ENCODE measurements around the gene IRF5. TPM values are rescaled to one million over a fixed set of nuclear protein-coding genes. Genes with fewer than 3 reads are reported as not detected.

Gene IRF5
- total RNA-seq, 1 experiment from 2014 or later: not detected

DNA sequence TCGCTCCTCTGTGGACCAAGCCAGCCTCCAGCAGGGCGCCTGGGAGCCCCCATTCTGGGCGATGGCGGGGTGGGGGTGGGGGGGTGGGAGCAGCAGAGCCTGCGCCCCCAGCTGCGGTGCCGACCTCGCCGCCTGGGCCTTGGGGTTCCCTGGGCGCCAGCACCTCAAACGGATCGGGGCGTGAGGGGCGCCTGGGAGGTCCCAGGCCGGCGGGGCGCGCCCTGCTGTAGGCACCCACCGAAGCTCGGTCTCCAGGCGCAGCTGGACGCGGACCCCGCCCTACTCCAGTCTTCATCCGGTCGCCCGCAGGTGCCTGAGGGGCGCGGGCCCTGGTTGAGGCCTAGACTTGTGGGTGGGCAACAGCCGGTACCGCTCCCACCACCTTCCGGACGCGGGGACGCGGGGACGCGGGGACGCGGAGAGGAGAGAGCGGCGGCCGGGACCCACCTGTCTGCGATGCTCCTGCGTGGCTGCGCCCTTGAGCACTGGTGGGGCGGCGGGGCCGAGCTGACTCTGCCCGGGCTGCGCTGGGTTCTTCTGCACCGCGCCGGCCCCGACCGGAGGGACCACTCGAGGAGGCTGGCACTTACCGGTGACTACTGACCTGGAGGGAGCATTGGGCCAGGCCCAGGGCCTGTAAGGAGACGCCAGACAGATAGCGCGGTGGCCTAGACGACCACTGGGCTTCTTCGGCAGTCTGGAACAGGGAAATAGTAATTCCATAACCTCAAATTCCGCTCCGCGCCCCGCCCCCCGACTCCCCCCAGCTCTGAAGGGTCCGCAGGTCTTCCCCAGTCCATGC is 21.7 kb upstream of the IRF5 start:
- BruUV-seq (replicated peaks): no TSS peak
- H3K9me3 ChIP-seq (ENCODE audit: low read depth, low read length, poor library complexity, severe bottlenecking): no peaks in the 10 kb centered on the region
- no peak for TF ChIP-seq EZH2 (IDR thresholded peaks at IDR 0.05; ENCODE audit: borderline replicate concordance, low read depth, low read length, poor library complexity, severe bottlenecking)
- TF ChIP-seq, protein P1, sequence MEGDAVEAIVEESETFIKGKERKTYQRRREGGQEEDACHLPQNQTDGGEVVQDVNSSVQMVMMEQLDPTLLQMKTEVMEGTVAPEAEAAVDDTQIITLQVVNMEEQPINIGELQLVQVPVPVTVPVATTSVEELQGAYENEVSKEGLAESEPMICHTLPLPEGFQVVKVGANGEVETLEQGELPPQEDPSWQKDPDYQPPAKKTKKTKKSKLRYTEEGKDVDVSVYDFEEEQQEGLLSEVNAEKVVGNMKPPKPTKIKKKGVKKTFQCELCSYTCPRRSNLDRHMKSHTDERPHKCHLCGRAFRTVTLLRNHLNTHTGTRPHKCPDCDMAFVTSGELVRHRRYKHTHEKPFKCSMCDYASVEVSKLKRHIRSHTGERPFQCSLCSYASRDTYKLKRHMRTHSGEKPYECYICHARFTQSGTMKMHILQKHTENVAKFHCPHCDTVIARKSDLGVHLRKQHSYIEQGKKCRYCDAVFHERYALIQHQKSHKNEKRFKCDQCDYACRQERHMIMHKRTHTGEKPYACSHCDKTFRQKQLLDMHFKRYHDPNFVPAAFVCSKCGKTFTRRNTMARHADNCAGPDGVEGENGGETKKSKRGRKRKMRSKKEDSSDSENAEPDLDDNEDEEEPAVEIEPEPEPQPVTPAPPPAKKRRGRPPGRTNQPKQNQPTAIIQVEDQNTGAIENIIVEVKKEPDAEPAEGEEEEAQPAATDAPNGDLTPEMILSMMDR (conservative IDR thresholded peaks at IDR 0.05; ENCODE audit: low read depth, low read length): no peak
- ChIA-PET CTCF (no interaction called here), POLR2A (ENCODE audit: low non-redundant PET) (no interaction called here)
- H3K4me1 ChIP-seq (ENCODE audit: insufficient read depth, low read length, poor library complexity, severe bottlenecking): no peaks in the 10 kb centered on the region
- H3K27me3 ChIP-seq (replicated peaks; ENCODE audit: insufficient read depth, low read depth, low read length, poor library complexity): peaks cover 3% of the 10 kb centered on the region
- no peak for DNase-seq (ENCODE audit: low spot score)
- intact Hi-C loops (cut with micrococcal nuclease; ENCODE audit: unreplicated experiment): no loop called here
- H3K27ac ChIP-seq (ENCODE audit: low read depth, low read length, poor library complexity, severe bottlenecking): no peak overlapping the region
- no peak overlapping the region for H3K4me3 ChIP-seq (ENCODE audit: low read depth, low read length, poor library complexity, severe bottlenecking)
- H3K36me3 ChIP-seq (ENCODE audit: insufficient read depth, low read length, poor library complexity, severe bottlenecking): no peaks in the 10 kb centered on the region

DNA sequence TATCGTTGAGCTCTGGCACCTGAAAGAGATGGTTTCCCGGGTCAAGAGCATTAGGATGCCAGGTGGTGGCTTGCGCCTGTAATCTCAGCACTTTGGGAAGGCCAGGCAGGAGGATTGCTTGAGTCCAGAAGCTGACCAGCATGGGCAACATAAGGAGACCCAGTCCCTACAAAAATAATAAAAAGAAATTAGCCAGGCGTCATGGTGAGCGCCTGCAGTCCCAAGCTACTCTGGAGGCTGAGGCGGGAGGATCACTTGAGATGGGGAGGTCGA is 21.1 kb upstream of the IRF5 start:
- BruUV-seq (replicated peaks): no TSS peak
- H3K36me3 ChIP-seq (ENCODE audit: insufficient read depth, low read length, poor library complexity, severe bottlenecking): no peaks in the 10 kb centered on the region
- intact Hi-C loops (cut with micrococcal nuclease; ENCODE audit: unreplicated experiment): no loop called here
- no peak for DNase-seq (ENCODE audit: low spot score)
- TF ChIP-seq, protein P1 (conservative IDR thresholded peaks at IDR 0.05; ENCODE audit: low read depth, low read length): no peak
- no peak for TF ChIP-seq EZH2 (IDR thresholded peaks at IDR 0.05; ENCODE audit: borderline replicate concordance, low read depth, low read length, poor library complexity, severe bottlenecking)
- H3K9me3 ChIP-seq (ENCODE audit: low read depth, low read length, poor library complexity, severe bottlenecking): no peaks in the 10 kb centered on the region
- CTCF ChIA-PET: no interaction called here
- no peak overlapping the region for H3K27ac ChIP-seq (ENCODE audit: low read depth, low read length, poor library complexity, severe bottlenecking)
- no peaks in the 10 kb centered on the region for H3K4me1 ChIP-seq (ENCODE audit: insufficient read depth, low read length, poor library complexity, severe bottlenecking)
- POLR2A ChIA-PET (ENCODE audit: low non-redundant PET): no interaction called here
- no peak overlapping the region for H3K4me3 ChIP-seq (ENCODE audit: low read depth, low read length, poor library complexity, severe bottlenecking)
- peaks cover 3% of the 10 kb centered on the region for H3K27me3 ChIP-seq (replicated peaks; ENCODE audit: insufficient read depth, low read depth, low read length, poor library complexity)

DNA sequence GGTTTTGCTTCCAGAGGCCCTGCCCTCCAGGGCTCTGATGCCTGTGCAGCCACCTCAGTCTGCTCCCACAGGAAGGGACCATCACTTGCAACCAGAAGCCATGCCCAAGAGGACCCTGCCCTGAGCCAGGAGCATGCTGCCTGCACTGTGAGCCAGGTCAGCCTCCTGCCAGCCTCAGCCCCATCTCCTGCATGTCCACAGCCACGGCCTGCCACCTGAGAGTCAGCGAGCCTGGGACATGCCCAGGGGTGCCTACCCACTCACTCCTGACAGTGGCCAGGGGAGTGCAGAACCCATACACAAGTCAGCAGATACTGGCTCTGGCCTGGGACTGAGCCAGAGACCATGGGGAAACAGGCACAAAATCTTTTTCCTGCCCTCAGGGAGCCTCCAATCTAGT is 20.6 kb upstream of the IRF5 start:
- no peak overlapping the region for H3K27ac ChIP-seq (ENCODE audit: low read depth, low read length, poor library complexity, severe bottlenecking)
- TF ChIP-seq, protein P1 (conservative IDR thresholded peaks at IDR 0.05; ENCODE audit: low read depth, low read length): no peak
- no peak for TF ChIP-seq EZH2 (IDR thresholded peaks at IDR 0.05; ENCODE audit: borderline replicate concordance, low read depth, low read length, poor library complexity, severe bottlenecking)
- CTCF ChIA-PET: no interaction called here
- POLR2A ChIA-PET (ENCODE audit: low non-redundant PET): no interaction called here
- no peaks in the 10 kb centered on the region for H3K4me1 ChIP-seq (ENCODE audit: insufficient read depth, low read length, poor library complexity, severe bottlenecking)
- no peak overlapping the region for H3K4me3 ChIP-seq (ENCODE audit: low read depth, low read length, poor library complexity, severe bottlenecking)
- H3K36me3 ChIP-seq (ENCODE audit: insufficient read depth, low read length, poor library complexity, severe bottlenecking): no peaks in the 10 kb centered on the region
- no peaks in the 10 kb centered on the region for H3K9me3 ChIP-seq (ENCODE audit: low read depth, low read length, poor library complexity, severe bottlenecking)
- BruUV-seq (replicated peaks): no TSS peak
- intact Hi-C loops (cut with micrococcal nuclease; ENCODE audit: unreplicated experiment): no loop called here
- DNase-seq (ENCODE audit: low spot score): no peak
- H3K27me3 ChIP-seq (replicated peaks; ENCODE audit: insufficient read depth, low read depth, low read length, poor library complexity): peaks cover 3% of the 10 kb centered on the region
